ENCODE measurements around the gene ABCG1.

The ABCG1 gene

DNA sequence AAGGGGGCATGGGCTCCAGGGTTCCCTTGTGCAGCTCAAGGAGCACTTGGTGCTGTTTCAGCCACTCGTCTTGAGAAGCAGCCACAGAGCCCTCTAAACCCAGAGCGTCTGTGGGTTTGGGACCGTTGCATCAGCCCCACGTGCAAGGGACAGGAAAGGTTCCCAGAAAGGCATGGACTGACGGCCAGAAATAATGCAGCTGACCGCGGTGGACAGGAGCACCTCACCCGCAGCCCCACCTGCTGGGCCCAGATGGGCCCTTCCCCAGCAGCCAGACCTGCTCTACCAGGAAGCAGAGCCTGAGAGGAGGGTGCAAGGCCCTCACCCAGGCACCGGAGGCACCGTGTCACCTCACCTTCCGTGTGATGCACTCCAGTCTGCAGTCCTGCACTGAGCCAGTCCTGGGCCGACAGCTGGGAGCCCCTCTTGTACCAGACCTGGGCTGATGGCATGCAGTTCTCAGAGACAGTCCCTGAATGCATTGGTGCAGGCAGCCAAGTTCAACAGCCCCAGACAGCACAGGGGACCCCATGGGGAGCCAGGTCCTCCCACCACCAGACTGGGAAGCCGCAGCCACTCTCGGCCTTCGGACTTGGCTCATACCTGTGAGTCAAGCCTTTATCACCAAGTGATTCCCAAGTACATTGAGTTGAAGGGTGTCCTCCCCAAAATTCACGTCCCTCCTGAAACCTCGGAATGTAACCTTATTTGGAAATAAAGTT, 101.1 kb downstream of the ABCG1 start:
- DNase-seq (ENCODE audit: low read depth, low spot score): no peak

- no peak for DNase-seq (ENCODE audit: low read depth, low spot score)
Measured at GRCh38 chr21:42320791-42321190, 101.9 kb downstream of the ABCG1 start.

DNA sequence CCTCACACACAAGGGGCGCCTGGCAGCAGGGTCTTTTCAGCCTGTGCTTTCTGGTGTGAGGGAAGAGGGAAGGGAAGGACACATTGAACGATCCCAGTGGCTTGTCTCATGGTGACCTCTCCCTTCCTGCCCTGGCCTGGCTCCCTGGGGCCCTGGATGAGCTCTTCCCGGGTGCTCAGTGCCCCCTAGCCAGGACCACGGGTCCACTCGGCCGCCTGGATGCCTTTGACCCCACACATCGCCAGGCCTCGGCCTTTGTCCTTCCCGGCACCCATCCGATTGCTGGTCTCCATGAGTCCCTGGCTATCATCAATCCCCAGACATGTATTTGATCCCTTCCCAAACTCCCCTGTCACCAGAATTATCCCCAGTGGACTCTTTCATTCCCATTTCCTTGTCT, 102.3 kb downstream of the ABCG1 start:
- no peak for DNase-seq (ENCODE audit: low read depth, low spot score)

- no peak for DNase-seq (ENCODE audit: low read depth, low spot score)
Measured at GRCh38 chr21:42321845-42322244, 102.9 kb downstream of the ABCG1 start.

DNA sequence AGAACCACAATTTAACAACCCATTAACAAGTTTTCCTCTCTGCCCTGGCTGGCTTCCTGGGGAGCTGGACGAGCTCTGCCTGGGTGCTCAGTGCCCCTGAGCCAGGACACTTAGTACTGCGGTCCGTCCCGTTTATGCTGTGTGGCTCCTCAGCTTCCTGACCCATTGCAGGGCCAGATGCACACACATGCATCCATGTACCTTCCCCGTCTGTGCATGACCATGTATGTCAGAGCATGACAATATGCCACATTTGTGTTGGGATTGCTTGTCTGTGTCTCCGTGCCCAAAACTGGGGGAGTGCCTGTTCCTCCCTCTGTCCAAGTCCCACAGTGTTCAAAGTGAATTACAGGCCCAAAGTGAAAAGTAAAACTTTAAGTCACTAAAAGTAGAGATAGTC, 106.0 kb downstream of the ABCG1 start:
- DNase-seq (ENCODE audit: low read depth, low spot score): no peak

GRCh38 chr21:42330380-42331371, 111.7 kb downstream of the ABCG1 start:
- DNase-seq (ENCODE audit: low read depth, low spot score): no peak

DNA sequence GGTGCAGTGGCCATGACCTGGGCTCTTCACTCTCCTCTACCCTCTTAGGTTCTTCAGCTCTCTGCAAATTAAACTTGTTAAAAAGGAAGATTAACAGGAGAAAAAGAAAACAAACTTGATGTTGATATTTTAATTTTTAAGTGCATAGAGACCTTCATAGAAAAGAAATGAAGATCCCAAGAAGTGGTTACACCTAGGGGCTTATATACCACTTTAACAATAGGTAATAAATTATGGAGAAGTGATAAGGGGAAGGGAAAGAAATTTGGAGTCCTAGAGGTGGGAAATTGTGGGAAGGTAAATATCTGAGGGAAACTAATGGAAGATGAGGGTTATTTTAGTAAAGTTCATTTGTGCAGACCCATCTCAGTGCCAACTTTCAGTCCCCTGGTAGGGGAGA, 112.7 kb downstream of the ABCG1 start:
- DNase-seq (ENCODE audit: low read depth, low spot score): no peak

DNA sequence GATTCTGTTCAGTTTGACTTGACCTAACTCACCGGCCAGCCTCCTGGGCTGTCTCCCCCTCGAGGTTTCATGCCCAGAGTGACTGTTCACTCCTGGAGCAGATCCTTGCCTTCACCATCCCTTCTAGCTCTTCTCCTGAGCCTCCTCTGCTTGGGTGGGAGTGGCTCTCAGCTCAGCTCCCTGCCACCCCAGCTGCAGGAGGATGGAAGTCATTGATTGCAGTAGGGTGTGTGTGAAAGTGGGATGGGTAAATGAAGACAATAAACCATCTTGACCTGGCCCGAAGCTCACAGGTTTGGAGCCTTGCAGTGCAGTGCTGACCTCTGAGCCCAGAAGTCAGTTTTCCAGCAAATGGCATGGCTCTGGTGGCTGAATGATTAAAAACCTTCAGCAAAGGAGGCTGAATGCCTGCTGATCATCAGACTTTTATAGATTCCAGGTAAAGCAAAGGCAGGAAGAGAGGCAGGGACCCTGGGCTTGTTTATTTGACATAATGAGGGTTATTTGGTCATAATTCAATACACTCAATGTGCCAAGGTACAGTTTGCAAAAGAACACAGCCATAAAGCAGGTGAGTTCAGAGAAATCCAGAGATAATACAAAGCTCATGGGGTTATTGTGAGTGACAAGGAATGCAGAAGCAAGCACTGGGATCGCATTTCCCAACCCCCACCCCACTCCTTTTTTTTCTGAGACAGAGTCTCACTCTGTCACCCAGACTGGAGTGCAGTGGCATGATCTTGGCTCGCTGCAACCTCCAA, 113.8 kb downstream of the ABCG1 start:
- DNase-seq (ENCODE audit: low read depth, low spot score): no peak

- DNase-seq (ENCODE audit: low read depth, low spot score): no peak
Measured at GRCh38 chr21:42336054-42336453, 117.1 kb downstream of the ABCG1 start.

DNA sequence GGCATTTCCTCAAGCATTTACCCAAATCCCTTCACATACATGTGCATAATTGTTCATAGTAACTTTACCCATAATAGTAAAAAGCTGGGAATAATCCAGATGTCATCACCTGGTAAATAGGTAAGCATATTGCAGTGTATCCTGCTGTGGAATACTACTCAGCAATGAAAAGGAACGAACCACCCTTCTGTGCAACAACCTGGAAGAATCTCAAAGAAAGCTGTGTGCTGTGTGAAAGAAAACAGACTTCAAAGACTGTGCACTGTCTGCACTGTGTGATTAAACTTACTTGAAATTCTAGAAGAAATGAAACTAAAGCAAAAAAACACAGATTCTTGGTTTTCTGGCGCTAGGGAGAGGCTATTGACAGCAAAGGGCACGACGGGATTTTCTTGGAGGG, 118.3 kb downstream of the ABCG1 start:
- no peak for DNase-seq (ENCODE audit: low read depth, low spot score)

DNA sequence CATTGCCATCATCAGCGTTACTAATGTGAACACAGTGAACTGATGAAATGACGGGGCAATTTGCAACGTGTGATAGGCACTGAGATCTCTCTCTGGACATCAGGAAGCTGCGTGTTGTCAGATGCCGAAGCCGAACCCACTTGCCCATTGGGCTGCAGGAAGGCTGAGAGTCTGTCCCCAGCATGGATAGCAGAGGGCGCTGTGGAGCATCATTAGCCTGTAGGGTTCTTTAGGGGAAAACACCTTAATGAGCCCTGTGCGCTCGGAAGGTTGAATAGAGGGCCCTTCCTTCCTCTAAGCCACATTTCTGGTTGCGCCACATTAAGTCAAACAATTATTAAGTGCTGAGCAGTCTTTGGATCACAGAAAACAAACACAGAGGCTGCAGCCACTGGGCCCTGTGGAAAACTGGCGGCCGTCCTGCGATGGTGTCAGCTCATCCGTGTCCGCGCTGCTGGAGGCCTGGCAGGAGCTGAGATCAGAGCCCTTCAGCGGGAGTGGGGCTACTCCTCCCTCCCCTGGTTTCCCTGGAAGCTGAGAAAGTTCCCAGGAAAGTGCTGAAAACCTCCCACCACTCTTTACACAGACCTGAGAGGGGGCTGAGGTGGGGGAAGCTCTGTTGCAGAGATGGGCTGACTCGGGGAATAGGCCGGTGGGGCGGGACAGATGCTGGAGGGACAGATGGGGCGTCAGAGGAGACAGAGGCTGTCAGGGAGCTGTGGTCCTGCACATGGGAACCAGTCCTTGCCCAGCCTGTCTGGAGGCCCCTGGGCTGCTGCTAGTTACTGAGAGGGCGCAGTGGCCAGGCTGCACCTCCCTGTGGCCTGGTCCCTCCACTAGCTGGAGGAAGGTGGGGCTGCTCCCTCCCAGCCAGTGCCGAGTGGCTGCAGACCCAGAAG, 119.1 kb downstream of the ABCG1 start:
- DNase-seq (ENCODE audit: low read depth, low spot score): peak; percentile 66

GRCh38 chr21:42338729-42339715, 120.1 kb downstream of the ABCG1 start:
- DNase-seq (ENCODE audit: low read depth, low spot score): no peak

- DNase-seq (ENCODE audit: low read depth, low spot score): no peak
Measured at GRCh38 chr21:42340187-42341050, 121.5 kb downstream of the ABCG1 start.

GRCh38 chr21:42341776-42342542, 123.0 kb downstream of the ABCG1 start:
- no peak for DNase-seq (ENCODE audit: low read depth, low spot score)

- DNase-seq (ENCODE audit: low read depth, low spot score): no peak
Measured at GRCh38 chr21:42343101-42343500, 124.2 kb downstream of the ABCG1 start.

DNA sequence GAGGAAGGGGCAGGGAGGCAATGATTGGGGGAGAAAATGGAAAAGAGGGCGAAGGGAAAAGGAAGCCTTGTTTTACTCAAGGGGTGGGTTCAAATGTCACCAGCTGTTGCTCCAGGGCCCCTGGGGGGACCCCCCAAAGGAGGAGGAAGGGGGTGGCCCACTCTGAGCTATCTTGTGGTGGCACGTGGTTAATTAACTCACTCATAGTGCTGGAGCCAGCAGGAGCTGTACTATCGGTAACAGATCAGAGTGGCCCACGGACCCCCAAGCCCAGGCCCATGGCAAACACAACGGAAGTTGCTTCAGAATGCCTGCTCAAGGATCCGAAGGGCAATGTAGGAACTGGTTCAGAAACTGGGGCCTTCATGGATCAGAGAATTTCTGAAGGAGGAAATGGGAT, 124.6 kb downstream of the ABCG1 start:
- DNase-seq (ENCODE audit: low read depth, low spot score): no peak

DNA sequence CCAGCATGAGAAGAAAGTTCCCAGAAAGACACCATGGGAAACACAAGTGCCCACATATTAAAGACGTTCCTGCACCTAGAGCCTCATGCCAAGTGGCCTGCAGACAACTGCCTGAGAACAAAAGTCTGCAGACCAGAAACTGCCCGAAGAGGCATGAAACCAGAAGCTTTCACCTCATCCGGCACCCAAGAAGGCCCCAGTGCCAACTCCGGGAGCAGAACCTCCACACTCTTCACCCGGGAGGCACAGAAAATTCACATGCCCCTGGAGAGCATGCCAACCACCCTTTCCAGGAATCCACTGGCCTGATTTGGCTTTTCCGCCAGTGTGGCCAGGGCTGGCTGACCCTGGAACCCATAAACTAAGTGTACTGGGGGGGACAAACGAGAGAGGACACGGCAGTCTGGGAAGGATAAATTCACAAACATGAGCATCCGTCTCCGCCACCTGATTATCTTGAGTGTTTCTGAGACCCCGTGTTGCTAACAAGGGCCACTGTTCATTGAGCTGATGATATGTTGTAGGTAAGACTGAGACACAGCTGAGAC, 125.1 kb downstream of the ABCG1 start:
- DNase-seq (ENCODE audit: low read depth, low spot score): no peak

DNA sequence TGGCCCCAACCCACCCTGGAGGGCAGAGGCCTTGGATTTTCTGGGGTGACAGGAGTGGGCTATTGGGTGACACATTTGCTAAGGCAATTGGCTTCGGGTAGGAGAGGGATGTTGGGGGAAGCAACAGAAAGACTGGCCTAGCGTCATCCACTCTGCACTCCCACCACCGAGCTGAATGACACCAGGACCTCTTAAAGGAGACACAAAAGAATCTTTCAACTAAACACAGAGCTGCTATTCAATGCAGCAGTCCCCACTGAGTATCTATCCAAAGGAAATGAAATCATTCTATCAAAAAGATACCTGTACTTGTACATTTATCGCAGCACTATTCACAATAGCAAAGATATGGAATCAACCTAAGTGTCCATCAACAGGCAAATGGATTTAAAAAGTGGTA, 125.7 kb downstream of the ABCG1 start:
- DNase-seq (ENCODE audit: low read depth, low spot score): no peak

Measured in activated CD4-positive, CD25-positive, alpha-beta regulatory T cell treated with anti-CD3 and anti-CD28 coated beads, Interleukin-2, amount 50 U/mL, for 16 hours (primary cell).